GM23338 (cell line): Measurements from ENCODE around the gene TRPM3.

ENCODE experiments used
- CREB1 ChIP-seq: fragments of 250-450 bp; sonication (Bioruptor Pico); IDR thresholded peaks from 2 replicates; pipeline ENCODE4 v1.5.0; 2020; ENCODE audit warnings: low read depth, mild to moderate bottlenecking, moderate library complexity
- EZH2 ChIP-seq: fragments of 200-600 bp; sonication (generic); IDR thresholded peaks from one replicate; pipeline ENCODE4 v1.8.0; 2017; ENCODE audit warnings: antibody characterized with exemption, mild to moderate bottlenecking, low read depth; ENCODE audit not compliant: unreplicated experiment
- EZH2phosphoT487 ChIP-seq: fragments of 200-600 bp; sonication (generic); IDR thresholded peaks from one replicate; pipeline ENCODE4 v1.8.1; 2018; ENCODE audit warnings: antibody characterized with exemption; ENCODE audit not compliant: unreplicated experiment
- JUNB ChIP-seq: IDR thresholded peaks from one replicate; pipeline ENCODE4 v1.6.1; 2016; ENCODE audit warnings: antibody characterized with exemption; ENCODE audit not compliant: unreplicated experiment
- NANOG ChIP-seq: IDR thresholded peaks from 2 replicates; pipeline ENCODE4 v1.6.1; 2016; ENCODE audit warnings: antibody characterized with exemption, borderline replicate concordance
- POLR2AphosphoS5 ChIP-seq: IDR thresholded peaks from 2 replicates; pipeline ENCODE4 v1.6.1; 2016; ENCODE audit warnings: antibody characterized with exemption, low read depth
- STAT1 ChIP-seq: IDR thresholded peaks from one replicate; pipeline ENCODE4 v1.6.1; 2016; ENCODE audit warnings: antibody characterized with exemption; ENCODE audit not compliant: unreplicated experiment
- ZNF114 ChIP-seq: fragments of 250-450 bp; sonication (Bioruptor Pico); IDR thresholded peaks from 2 replicates; pipeline ENCODE4 v1.5.0; 2020; ENCODE audit warnings: mild to moderate bottlenecking, moderate library complexity
- TF ChIP-seq, protein P1 (sequence below), 2 experiments: fragments of 200-600 bp in 1 of 2; sonication (generic) in 1 of 2; conservative IDR thresholded peaks; 2 replicates each; pipeline versions ENCODE4 v1.5.1 to v1.6.1; 2016 to 2017; ENCODE audit warnings: antibody characterized with exemption in 2 of 2, low read depth in 2 of 2, mild to moderate bottlenecking in 2 of 2, moderate library complexity in 1 of 2
- TF ChIP-seq, protein P2 (sequence below): IDR thresholded peaks from one replicate; pipeline ENCODE4 v1.6.1; 2018; ENCODE audit warnings: antibody characterized with exemption; ENCODE audit not compliant: unreplicated experiment
- TF ChIP-seq, protein P3 (sequence below): IDR thresholded peaks from 2 replicates; pipeline ENCODE4 v1.6.1; 2016; ENCODE audit warnings: antibody characterized with exemption

DNA sequence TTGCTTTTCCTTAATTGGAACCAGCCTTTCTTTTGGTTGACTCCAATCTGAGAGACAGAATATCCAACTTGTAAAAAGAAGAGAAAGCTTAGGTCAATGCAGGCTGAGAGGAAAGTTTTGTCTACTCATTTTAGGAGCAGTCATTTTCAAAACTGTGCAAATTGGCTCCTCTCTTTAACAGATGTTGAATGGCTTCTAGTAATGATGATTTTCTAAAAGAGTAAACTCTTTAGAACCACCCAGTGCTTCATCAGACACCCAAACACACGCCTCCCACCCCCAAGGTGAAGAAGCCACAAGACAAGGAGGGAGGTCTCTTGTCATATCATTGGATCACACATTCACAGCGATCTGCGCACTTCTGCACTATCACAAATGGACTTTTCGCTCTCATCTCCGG, 590.7 kb downstream of the TRPM3 start:
- TF ChIP-seq, protein P1, sequence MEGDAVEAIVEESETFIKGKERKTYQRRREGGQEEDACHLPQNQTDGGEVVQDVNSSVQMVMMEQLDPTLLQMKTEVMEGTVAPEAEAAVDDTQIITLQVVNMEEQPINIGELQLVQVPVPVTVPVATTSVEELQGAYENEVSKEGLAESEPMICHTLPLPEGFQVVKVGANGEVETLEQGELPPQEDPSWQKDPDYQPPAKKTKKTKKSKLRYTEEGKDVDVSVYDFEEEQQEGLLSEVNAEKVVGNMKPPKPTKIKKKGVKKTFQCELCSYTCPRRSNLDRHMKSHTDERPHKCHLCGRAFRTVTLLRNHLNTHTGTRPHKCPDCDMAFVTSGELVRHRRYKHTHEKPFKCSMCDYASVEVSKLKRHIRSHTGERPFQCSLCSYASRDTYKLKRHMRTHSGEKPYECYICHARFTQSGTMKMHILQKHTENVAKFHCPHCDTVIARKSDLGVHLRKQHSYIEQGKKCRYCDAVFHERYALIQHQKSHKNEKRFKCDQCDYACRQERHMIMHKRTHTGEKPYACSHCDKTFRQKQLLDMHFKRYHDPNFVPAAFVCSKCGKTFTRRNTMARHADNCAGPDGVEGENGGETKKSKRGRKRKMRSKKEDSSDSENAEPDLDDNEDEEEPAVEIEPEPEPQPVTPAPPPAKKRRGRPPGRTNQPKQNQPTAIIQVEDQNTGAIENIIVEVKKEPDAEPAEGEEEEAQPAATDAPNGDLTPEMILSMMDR (conservative IDR thresholded peaks at IDR 0.05; ENCODE audit: low read depth in 2 of 2) = no peak
- TF ChIP-seq, protein P2, sequence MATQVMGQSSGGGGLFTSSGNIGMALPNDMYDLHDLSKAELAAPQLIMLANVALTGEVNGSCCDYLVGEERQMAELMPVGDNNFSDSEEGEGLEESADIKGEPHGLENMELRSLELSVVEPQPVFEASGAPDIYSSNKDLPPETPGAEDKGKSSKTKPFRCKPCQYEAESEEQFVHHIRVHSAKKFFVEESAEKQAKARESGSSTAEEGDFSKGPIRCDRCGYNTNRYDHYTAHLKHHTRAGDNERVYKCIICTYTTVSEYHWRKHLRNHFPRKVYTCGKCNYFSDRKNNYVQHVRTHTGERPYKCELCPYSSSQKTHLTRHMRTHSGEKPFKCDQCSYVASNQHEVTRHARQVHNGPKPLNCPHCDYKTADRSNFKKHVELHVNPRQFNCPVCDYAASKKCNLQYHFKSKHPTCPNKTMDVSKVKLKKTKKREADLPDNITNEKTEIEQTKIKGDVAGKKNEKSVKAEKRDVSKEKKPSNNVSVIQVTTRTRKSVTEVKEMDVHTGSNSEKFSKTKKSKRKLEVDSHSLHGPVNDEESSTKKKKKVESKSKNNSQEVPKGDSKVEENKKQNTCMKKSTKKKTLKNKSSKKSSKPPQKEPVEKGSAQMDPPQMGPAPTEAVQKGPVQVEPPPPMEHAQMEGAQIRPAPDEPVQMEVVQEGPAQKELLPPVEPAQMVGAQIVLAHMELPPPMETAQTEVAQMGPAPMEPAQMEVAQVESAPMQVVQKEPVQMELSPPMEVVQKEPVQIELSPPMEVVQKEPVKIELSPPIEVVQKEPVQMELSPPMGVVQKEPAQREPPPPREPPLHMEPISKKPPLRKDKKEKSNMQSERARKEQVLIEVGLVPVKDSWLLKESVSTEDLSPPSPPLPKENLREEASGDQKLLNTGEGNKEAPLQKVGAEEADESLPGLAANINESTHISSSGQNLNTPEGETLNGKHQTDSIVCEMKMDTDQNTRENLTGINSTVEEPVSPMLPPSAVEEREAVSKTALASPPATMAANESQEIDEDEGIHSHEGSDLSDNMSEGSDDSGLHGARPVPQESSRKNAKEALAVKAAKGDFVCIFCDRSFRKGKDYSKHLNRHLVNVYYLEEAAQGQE = no peak
- TF ChIP-seq EZH2phosphoT487 = no peak
- TF ChIP-seq, protein P3, sequence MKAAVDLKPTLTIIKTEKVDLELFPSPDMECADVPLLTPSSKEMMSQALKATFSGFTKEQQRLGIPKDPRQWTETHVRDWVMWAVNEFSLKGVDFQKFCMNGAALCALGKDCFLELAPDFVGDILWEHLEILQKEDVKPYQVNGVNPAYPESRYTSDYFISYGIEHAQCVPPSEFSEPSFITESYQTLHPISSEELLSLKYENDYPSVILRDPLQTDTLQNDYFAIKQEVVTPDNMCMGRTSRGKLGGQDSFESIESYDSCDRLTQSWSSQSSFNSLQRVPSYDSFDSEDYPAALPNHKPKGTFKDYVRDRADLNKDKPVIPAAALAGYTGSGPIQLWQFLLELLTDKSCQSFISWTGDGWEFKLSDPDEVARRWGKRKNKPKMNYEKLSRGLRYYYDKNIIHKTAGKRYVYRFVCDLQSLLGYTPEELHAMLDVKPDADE = no peak
- no peak for TF ChIP-seq EZH2
- no peak for TF ChIP-seq JUNB
- TF ChIP-seq CREB1 (CRISPR knock-in tag) = no peak
- TF ChIP-seq POLR2AphosphoS5 = no peak
- TF ChIP-seq STAT1 = no peak
- no peak for TF ChIP-seq ZNF114 (CRISPR knock-in tag)
- TF ChIP-seq NANOG = no peak
